Omental fat pad (tissue), 4 donors: ENCODE data around the gene GFPT1. TPM values are rescaled to one million over a fixed set of nuclear protein-coding genes. Genes with fewer than 3 reads are reported as not detected.

ENCODE experiments used
- ATAC-seq: fragments of 150-250 bp; one replicate; pipeline ENCODE4 v1.9.1; 2016; ENCODE audit warnings: mild to moderate bottlenecking, moderate library complexity; ENCODE audit not compliant: low FRiP score
- DNase-seq: peaks from one replicate; pipeline ENCODE4 v3.0.0-alpha.2; 2019; ENCODE audit warnings: low spot score
- total RNA-seq, 4 donors: library from RNA; depleted of rRNA; stranded (reverse); fragments of >200 nt; gene quantifications; one replicate each; pipeline ENCODE4 v1.1.0, GENCODE V29; 2016
- TF ChIP-seq, protein P1 (sequence below), 3 donors: fragments of 450-650 bp; IDR thresholded peaks; one replicate each; pipeline ENCODE4 v1.5.1; 2016 to 2017; ENCODE audit warnings: antibody characterized with exemption in 3 of 3, mild to moderate bottlenecking in 3 of 3, moderate library complexity in 2 of 3

Gene GFPT1
- total RNA-seq, 4 donors from 2014 or later = 32.9 to 105 (median 54.5) TPM

DNA sequence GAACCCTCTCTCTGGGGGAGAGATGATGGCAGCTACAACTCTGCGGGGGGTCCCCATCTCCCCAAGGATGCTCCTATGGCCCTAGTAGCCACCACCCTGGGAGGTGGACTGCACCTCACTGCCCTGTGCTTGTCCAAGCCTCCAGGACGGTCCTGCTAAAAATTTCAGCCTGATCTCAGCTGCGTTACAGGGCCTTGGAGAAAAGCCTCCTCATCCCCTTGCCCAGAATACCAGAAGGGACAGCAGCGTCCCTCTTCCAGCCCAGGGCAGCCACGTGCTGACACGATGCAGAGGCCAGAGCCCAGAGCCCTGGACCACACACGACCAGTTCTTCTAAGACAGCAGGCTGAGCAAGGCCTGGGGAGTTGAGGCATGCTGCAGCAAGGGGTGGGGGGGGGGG lies 81.9 kb downstream of the GFPT1 start:
- no peak for ATAC-seq
- TF ChIP-seq, protein P1, sequence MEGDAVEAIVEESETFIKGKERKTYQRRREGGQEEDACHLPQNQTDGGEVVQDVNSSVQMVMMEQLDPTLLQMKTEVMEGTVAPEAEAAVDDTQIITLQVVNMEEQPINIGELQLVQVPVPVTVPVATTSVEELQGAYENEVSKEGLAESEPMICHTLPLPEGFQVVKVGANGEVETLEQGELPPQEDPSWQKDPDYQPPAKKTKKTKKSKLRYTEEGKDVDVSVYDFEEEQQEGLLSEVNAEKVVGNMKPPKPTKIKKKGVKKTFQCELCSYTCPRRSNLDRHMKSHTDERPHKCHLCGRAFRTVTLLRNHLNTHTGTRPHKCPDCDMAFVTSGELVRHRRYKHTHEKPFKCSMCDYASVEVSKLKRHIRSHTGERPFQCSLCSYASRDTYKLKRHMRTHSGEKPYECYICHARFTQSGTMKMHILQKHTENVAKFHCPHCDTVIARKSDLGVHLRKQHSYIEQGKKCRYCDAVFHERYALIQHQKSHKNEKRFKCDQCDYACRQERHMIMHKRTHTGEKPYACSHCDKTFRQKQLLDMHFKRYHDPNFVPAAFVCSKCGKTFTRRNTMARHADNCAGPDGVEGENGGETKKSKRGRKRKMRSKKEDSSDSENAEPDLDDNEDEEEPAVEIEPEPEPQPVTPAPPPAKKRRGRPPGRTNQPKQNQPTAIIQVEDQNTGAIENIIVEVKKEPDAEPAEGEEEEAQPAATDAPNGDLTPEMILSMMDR (IDR thresholded peaks at IDR 0.05) = no peak

DNA sequence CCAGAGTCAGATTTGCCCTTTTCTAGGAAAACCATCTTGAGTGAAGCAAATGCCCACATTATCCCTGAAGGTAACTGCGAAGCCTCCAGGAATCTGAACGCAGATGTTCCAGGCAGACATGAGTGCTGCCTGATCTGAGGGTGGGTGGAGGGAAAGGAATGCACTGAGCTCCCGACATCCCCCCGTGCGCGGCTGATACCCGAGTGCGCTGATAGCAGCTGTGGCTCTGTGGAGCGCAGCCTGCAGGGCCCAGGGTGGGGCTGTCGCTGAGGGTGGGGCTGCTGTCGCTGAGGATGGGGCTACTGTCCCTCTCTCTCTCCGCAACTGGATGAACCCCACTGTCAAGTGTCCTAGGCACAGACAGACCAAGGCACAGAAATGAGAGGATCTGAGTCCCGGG lies 82.4 kb downstream of the GFPT1 start:
- ATAC-seq (no peak), DNase-seq (no peak)
- TF ChIP-seq, protein P1 (IDR thresholded peaks at IDR 0.05) = no peak

More for the DNA sequence above, 81.9 kb downstream of the GFPT1 start:
- no peak for DNase-seq

DNA sequence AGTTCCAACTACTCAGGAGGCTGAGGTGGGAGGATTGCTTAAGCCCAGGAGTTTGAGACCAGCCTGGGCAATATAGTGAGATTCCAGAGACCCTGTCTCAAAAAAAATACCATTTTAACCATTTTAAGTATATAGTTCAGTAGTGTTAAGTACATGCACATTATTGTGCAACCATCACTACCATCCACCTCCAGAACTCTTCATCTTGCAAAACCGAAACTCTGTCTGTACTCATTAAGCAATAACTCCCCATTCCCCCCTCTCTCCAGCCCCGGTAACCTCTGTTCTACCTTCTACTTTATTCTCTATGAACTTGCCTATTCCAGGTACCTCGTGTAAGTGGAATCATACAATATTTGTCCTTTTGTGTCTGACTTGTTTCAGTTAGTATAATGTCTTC lies 86.4 kb downstream of the GFPT1 start:
- no peak for ATAC-seq
- TF ChIP-seq, protein P1 (IDR thresholded peaks at IDR 0.05) = no peak
- DNase-seq = no peak

DNA sequence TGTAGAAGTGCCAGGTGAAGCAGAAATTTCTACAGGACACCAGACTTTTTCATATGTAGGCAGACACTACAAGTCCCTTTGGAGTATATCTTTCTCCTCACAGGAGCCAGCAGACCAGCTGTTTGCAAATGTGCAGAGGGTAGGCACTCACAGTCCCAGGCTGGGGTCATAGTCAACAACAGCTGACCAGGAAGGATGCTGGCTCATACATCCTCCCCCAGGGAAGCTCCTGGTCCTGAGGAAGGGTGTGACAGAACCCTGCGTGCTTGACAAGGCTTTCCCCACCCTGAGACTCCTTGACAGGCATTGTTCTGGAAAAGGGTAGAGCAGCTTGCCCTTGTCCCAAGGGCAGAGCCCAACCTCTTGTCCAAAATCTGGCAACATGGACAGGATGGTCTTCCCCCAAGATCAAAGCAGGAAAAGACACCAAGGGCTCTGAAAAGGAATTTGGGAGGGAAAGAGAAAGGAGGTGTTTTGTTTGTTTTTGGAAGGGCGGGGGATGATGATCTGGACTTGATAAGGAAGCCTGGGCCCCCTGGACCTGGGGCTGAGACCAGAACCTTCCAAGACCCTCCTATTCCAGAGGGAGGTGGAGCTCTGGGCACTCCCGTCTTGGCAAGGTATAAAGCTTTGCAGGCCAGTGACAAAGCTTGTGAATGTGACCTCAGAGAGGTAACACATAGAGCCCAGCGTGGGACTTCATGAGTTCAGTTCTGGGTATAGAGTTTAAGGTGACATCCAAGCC lies 87.1 kb downstream of the GFPT1 start:
- ATAC-seq = no peak
- TF ChIP-seq, protein P1 (IDR thresholded peaks at IDR 0.05) = no peak
- no peak for DNase-seq

DNA sequence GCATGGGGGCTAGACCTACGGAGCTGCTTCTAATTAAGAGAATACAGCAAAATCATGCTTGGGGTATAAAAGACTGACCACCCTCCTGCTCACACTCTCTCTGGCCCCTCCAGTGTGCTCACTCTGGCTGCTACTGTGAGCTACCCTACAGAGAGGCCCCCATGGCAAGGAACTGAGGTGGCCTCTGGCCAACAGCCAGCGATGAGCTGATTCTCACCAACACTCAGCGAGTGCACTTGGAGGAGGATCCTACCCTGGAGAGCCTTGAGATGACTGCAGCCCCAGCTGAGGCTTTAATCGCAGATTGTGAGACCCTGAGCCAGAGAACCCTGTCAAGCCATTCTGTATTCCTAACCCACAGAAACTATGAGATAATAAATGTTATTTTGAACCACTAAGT lies 88.2 kb downstream of the GFPT1 start:
- ATAC-seq = no peak
- TF ChIP-seq, protein P1 (IDR thresholded peaks at IDR 0.05) = no peak
- DNase-seq = no peak

DNA sequence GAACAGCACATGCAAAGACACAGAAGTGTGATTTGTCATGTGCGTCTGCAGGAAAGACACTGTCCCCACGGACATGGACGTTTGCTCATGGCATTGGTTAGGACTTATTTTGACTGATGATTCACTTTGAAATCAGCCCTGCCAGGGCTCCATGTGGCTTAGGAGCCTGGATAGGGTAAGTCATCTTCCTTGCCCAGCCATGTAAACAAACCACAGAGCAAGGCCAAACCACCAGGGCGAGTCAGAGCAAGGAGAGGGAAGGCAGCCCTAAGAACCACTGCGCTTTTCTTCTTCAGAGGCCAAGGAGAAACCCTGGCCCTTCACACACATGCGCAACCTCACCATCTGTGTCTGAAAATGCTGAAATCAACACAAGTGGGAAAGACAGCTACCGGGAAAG lies 88.8 kb downstream of the GFPT1 start:
- DNase-seq (no peak), ATAC-seq (no peak)
- TF ChIP-seq, protein P1 (IDR thresholded peaks at IDR 0.05) = no peak

DNA sequence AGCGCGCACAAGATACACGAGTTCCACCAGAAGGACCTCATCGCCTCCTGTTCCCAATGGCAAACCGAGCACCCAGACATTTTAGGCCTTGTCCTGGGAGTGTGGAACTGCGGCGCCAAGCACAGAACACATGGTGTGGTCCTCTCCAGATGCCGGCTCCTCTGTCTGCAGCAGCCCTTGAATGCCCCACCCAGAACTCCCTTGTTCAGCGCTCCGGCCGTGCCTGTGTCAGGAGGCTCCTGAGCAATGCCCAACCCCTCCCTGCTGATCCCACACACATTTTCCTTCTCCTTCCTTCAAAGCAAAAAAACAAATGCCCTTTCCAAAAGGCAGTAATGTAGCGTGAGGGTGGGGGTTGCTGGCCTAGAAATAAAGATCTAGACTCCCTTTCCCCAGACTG lies 89.8 kb downstream of the GFPT1 start:
- no peak for ATAC-seq
- TF ChIP-seq, protein P1 (IDR thresholded peaks at IDR 0.05) = no peak
- DNase-seq = no peak
